ENCODE measurements around the gene PSD2.

PSD2 gene

DNA sequence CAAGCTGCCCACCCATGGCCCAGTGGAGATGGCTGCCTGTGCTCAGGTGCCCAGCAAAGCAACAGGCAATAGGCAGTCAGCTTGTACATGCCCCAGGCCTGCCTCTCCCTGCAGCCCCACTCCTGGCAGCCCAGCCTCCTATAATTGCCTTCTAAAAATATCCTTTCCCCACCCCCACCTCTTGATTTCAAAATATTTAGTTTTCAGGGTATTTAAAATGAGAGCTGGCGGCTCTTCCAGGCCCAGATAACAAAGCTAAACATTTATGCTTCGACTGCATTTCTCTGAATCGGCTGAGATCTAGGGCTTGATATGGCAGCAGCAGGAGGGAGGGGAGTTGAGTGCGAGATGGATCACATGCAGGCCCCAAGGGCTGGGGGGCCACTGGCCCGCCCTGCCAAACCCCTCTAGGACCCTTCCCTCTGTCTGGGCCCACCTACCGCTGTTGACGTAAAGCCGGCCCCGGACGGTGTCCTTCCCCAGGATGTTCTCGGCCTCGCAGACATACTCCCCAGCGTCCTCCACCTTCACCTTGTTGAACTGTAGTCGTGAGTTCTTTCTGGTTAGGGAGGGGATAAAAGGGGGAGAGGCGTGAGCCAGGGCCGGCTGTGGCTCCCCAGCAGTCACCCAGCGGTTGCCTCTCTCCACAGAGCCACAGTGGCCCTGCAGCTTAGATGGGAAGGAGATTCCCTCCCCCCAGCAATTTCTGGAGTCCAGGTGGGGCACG is 85.0 kb downstream of the PSD2 start:
- DNase-seq (ENCODE audit: low spot score) = no peak

GRCh38 chr5:139881143-139881733 is 85.6 kb downstream of the PSD2 start:
- DNase-seq (ENCODE audit: low spot score) = no peak

DNA sequence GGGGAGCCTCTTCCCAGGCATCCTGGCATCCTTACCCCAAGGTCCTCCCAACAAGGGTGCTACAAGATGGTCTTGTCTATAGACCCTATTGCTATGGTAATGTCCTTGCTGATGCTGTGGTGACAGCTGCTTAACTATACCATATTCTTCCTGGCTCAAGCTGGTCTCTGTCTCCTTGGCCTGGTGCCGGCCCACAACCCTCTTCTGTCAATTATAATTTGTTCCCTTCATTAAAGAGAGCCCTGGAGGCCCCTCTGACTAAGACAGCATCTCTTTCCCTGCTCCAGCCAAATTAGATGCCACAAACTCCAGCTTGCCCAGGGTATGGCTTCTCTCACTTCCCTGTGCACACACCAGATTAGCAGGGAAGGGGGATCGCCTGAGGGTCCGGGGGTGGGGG is 86.7 kb downstream of the PSD2 start:
- DNase-seq (ENCODE audit: low spot score) = no peak

- DNase-seq (ENCODE audit: low spot score) = no peak
These were observed 87.4 kb downstream of the PSD2 start for GRCh38 chr5:139882961-139883539.

GRCh38 chr5:139884144-139884543 is 88.5 kb downstream of the PSD2 start:
- no peak for DNase-seq (ENCODE audit: low spot score)

DNA sequence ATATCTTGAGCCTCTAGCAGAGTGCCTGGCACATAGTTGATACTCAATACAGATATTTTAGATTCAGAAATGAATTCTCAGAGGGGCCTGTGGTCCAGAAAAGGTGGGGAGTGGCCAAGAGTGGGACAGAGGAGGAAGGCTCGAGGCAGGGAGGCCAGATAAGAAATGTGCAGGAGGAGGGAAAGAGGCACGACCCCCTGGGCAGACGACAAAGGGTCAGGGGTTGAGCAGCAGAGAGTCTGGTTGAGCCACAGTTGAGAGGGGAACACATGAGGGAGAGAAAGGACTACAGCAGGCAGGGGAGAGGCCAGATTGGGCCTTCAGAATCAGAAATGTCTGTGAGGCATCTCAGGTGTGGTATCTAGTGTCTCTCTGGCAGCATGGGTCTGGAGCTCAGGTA is 89.1 kb downstream of the PSD2 start:
- no peak for DNase-seq (ENCODE audit: low spot score)

- no peak for DNase-seq (ENCODE audit: low spot score)
These were observed 89.7 kb downstream of the PSD2 start for GRCh38 chr5:139885172-139885856.

DNA sequence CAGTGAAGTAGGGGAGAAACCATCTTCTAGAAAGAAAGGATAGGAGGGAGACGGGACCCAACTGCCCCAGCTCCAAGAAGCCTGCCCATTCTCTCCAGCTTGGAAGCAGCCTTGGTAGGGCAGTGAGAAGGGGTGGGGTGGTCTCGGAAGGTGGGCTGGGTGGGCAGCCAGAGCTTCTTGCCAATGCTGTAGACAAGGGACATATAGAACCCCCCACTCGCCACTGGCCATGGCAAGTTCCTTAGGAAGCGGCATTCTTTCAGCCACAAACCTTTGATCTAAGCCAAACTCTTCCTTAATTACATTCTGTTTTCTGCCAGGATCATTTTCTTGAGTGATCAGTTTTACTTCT is 90.2 kb downstream of the PSD2 start:
- no peak for DNase-seq (ENCODE audit: low spot score)

GRCh38 chr5:139886213-139886612 is 90.6 kb downstream of the PSD2 start:
- DNase-seq (ENCODE audit: low spot score) = no peak

GRCh38 chr5:139888370-139888769 is 92.8 kb downstream of the PSD2 start:
- DNase-seq (ENCODE audit: low spot score) = no peak

GRCh38 chr5:139889410-139889809 is 93.8 kb downstream of the PSD2 start:
- DNase-seq (ENCODE audit: low spot score) = no peak

GRCh38 chr5:139893873-139894272 is 98.3 kb downstream of the PSD2 start:
- no peak for DNase-seq (ENCODE audit: low spot score)

Data from hematopoietic multipotent progenitor cell treated with erythropoietin and hydrocortisone succinate and interleukin-3 and kit ligand, for 17 days (in vitro differentiated cells).